NCI-H2227 (cell line): ENCODE results near the gene DENND5A.
"Not testable (repeated sequence)": the region's sequence is repeated elsewhere in the genome, so short reads cannot be mapped to it uniquely, and the experiment has no call there.

Source experiments
- DNase-seq: peaks from one replicate; lab custom pipeline; 2025; ENCODE audit not compliant: unreplicated experiment; lab: John Stamatoyannopoulos, UW

DENND5A gene

DNA sequence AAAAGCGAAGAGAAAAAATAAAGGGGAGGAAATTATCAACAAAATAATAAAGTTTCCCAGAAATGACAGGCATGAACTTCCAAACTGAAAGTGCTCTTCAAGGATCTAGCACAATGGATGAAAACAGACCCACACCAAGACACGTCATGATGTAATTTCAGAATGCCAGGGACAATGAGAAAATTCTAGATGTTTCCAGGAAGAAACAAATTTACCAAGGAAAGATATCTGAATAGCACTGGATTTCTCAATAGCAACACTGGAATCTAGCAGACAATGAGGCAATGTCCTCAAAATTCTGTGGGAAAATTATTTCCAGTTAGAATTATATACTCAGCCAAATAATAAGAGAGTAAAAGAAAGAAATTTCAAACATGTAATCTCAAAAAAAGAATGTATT lies 46.0 kb downstream of the DENND5A start:
- DNase-seq = no peak

DNA sequence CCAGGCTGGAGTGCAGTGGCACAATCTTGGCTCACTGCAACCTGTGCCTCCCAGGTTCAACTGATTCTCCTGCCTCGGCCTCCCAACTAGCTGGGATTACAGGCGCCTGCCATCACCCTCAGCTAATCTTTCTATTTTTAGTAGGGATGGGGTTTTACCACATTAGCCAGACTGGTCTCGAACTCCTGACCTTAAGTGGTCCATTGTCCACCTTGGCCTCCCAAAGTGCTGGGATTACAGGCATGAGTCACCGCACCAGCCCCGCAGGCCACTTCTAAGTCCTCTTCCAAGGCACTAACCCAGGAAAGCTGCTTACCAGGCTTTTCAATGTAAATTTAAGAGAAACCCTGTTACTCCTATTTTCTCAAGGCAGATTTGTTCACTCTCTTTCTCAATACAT lies 50.4 kb downstream of the DENND5A start:
- no peak for DNase-seq

DNA sequence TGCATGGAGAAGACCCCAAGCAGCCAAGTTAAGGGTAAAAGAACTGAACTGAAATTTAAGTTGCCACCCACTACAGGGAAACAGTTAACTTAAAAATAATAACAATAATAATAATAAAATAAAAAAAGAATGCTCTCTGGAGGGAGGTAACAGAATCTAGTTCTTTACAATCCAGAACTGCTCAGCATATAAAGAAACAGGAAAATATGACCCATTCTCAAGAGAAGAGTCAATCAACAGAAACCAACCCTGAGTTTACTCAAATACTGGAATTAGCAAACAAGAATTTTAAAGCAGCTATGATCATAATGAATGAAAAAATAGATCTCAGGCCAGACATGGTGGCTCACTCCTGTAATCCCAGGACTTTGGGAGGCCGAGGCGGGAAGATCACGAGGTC lies 53.8 kb downstream of the DENND5A start:
- DNase-seq = no peak

DNA sequence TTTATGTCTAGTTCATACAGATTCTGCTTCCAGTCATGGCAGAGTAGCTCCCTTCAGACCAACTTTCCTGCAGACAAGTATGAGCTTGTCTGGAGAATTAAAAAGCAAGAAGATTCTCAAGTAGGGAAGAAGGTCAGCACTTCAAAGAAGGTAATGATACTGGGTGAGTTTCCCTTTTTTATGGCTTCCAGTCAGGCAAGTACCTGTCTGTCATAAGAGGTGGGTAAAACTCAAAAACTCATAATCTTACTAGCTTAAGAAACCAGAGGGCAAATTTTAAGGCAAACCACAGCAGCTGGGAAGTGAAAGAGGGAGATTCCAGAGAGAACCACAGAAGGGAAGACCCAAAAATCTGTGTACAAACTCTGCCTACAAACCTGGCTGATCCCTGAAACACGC lies 54.2 kb downstream of the DENND5A start:
- no peak for DNase-seq

- no peak for DNase-seq
Measured at GRCh38 chr11:9210224-9210921, 54.8 kb downstream of the DENND5A start.

GRCh38 chr11:9209604-9210003 lies 55.5 kb downstream of the DENND5A start:
- not testable (repeated sequence) for DNase-seq

DNA sequence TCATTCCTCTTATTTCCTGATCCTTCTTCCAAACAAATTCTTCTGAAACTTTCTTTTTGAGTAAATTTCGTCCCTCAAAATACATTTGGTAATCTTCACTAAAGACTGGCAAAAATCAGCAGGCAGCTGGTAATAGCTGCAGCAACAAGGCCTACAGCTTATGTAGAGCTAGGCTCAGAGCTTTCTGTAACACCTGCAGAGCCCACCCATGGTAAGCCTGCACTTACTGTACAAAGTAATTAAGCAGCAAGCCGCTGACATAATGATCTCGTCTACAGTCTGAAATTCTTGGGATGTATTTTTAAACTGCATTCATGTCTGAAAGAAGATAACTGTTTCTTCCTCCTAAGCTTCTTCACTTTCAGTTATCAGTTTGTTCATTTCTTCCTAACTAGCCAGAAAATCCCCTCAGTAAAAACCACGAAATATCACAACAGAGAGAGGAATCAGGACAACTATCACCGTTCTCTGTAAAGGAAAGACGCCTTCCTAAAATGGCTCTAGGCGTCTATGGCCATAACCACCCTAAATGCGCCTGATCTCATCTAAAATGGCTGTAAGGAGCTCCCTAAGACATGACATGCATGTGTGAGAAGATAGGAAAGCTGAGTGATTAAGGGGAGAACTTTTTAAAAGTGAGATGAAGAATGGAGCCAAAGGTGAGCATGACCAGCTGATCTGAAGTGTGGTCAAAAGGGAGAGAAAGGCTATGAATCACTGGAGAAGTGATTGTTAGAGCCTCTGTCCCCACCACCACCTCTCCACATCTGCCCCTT lies 56.2 kb downstream of the DENND5A start:
- DNase-seq = no peak

DNA sequence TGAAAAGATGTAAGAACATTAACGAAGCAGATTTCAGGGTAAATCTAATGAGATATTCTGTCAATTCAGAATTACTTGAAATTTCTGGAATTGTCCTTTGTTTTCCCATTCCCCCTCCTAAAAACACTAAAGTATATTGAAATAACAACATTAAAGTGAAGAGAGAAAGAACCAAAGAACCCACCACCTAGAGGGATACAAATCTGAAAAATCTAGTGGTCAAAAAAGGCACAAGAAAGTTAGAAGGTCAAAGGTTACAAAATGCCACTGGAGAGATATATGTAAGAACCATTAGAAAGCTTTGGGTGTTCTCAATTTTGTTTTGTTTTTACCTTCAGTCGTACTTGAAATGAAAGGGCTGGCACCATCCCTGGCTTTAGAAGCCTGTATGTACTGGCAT lies 57.9 kb downstream of the DENND5A start:
- no peak for DNase-seq

DNA sequence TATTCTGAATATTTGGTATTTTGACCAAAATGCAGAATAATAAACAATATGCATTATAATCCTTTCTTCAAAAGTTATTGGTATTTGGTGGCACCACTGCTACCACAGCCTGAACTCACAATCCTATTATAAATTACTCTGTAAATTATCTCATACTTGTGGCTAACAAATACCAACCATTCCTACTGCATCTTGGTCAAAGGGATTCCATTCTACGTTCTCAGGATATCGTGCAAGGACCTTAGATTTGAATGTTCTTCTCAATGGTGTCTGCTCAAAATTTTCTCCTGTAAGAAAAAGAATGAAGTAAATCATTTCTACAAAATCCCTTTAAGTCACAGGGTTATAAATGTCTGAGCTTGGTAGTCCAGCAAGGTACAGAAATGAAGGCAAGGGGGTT lies 58.7 kb downstream of the DENND5A start:
- DNase-seq = no peak

GRCh38 chr11:9203691-9204311 lies 61.3 kb downstream of the DENND5A start:
- no peak for DNase-seq

DNA sequence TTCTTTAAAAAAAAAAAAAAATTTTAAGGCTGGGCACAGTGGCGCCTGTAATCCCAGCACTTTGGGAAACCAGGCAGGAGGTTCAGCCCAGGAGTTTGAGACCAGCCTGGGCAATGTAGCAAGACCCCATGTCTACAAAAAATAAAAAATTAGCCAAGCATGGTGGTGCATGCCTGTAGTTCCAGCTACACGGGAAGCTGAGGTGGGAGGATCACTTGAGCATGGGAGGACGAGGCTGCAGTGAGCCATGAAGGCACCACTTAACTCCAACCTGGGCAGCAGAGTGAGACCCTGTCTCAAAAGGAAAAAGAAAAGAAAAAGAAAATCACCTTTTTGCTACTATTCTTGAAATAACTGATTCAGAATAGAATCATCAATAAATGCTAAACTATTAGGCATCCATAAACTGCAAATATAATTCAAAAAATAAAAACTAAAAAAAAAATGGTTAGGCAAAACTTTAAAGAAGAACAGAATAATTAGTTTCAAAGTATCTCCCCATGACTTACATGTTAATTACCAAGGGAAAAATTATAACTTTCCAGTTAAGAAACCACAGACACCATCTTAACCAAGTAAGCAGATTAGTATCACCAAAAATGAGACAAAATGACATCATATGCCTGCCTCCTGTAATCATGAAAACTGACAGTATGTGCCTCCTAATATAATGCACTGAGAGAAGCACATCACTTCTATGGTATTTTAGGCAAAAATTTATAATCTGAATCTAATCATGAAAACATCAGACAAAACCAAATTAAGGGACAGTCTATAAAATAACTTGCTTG lies 63.6 kb downstream of the DENND5A start:
- no peak for DNase-seq

- DNase-seq = no peak
Measured at GRCh38 chr11:9200471-9200870, 64.7 kb downstream of the DENND5A start.

- DNase-seq = no peak
Measured at GRCh38 chr11:9193316-9193715, 71.8 kb downstream of the DENND5A start.

DNA sequence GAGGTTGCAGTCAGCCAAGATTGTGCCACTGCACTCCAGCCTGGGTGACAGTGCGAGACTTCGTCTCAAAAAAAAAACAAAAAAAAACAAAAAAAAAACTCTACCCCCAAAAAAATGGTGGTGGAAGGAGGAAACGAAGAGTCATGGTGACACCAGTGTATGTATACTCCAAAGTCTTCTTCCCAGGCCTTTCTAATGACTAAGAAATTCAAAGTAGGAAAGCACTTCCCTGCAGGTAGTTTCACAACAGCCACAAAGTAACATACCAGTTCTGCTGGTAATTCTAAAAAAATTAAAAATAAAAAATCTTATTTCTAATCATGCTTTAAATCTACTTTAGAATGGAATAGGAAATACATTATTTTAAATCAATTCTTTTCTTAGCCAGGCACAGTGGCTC lies 72.6 kb downstream of the DENND5A start:
- no peak for DNase-seq

- not testable (repeated sequence) for DNase-seq
Measured at GRCh38 chr11:9190326-9191016, 74.7 kb downstream of the DENND5A start.

GRCh38 chr11:9188860-9189259 lies 76.3 kb downstream of the DENND5A start:
- DNase-seq = not testable (repeated sequence)

GRCh38 chr11:9187616-9188015 lies 77.5 kb downstream of the DENND5A start:
- DNase-seq = no peak

DNA sequence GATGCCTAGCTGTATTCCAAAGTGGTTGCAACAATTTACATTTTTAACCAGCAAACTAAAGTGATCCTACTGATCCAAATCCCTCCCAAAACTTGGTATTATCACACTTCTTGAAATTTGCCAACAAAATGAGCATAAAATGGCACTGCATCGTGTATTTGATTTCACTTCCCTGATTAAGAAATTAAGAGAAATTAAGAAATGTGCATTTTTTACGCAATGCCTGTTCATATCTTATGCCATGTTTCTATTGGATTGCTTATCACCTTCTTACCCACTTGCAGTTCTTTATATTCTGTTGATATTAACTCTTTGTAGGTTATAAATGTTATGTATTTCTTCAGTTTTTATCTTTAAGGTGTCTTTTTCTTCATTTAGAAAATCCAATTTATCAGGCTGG lies 80.6 kb downstream of the DENND5A start:
- DNase-seq = no peak

GRCh38 chr11:9182180-9182871 lies 82.8 kb downstream of the DENND5A start:
- no peak for DNase-seq

DNA sequence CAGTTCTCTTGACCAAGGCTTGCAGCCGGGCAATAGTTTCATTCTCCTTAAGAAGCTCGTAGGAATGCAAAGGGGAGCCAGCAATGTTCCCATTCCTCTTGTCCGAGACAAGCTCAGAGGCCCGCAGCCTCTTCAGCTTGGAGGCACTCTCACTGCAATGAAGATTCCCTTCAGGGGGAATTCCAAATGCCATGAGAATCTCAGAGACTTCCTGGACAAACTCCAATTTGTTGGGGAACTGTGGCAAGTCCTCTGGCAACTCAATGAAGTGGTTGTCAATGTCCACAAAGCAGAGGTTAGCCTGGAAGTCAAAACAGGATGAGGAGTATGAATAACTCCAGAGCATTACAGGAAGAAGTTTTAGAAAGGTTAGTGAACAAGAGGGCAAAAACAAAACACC lies 84.4 kb downstream of the DENND5A start:
- no peak for DNase-seq
